ENCODE results near the gene KCP. TPM values are rescaled to one million over a fixed set of nuclear protein-coding genes. Genes with fewer than 3 reads are reported as not detected.

KCP gene
- total and polyA plus RNA-seq, 2 donors (not counting 1 experiment from before 2014, with no cell fraction given) = 2.3 to 3.8 TPM

DNA sequence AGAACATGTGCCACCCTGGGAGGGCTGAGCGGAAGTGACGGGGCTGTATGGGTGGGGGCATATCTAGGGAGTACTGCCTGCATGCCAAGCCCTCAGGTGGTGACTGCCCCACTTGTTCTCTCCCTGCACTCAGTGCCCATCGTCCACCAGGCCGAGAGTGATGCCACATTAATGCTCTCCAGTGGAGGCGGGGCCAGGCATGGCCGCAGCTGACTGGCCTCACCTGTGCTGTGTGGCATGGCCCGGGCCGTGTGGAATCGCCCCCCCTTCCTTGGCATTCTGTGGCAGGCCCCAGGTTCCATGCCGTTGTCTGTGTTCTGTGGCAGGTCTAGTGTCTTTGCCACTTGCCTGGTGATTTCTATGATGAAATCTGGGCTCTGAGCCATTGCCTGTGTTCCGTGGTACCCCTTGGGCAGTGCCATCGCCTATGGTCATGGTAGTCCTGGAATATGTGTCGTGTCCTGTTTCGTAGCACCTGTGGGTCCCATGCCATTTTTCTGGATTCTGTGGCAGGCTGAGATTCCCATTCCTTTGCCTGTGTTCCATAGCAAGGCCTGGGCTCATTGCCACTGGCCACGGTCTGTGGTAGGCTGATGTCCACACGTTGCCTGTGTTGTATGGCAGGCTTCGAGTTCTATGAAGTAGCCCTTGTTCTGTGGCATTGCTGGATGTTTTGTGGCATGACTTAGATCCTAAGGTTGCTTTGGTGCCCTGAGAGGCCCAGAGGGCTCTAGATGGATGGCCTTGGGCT, 71.4 kb downstream of the KCP start:
- TF ChIP-seq, protein P1, sequence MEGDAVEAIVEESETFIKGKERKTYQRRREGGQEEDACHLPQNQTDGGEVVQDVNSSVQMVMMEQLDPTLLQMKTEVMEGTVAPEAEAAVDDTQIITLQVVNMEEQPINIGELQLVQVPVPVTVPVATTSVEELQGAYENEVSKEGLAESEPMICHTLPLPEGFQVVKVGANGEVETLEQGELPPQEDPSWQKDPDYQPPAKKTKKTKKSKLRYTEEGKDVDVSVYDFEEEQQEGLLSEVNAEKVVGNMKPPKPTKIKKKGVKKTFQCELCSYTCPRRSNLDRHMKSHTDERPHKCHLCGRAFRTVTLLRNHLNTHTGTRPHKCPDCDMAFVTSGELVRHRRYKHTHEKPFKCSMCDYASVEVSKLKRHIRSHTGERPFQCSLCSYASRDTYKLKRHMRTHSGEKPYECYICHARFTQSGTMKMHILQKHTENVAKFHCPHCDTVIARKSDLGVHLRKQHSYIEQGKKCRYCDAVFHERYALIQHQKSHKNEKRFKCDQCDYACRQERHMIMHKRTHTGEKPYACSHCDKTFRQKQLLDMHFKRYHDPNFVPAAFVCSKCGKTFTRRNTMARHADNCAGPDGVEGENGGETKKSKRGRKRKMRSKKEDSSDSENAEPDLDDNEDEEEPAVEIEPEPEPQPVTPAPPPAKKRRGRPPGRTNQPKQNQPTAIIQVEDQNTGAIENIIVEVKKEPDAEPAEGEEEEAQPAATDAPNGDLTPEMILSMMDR (IDR thresholded peaks at IDR 0.05) = no peak
- no peak for TF ChIP-seq EZH2 (IDR thresholded peaks at IDR 0.05; ENCODE audit: borderline replicate concordance, insufficient read depth, low read depth, low read length, poor library complexity, severe bottlenecking)
- ATAC-seq (ENCODE audit: low read depth) (no peak), DNase-seq (no peak)
- peaks cover 4% of the 10 kb centered on the region for H3K4me1 Mint-ChIP-seq
- no peak overlapping the region for H3K4me3 ChIP-seq (ENCODE audit: control extremely low read depth in 1 of 5, extremely low read depth in 1 of 5, insufficient read depth in 1 of 5, low read depth in 2 of 5, low read length in 4 of 5)
- ChIA-PET POLR2A (no interaction called here), CTCF (no interaction called here)
- H3K4me2 ChIP-seq (replicated peaks; ENCODE audit: low read depth, low read length, poor library complexity, severe bottlenecking) = no peak overlapping the region
- no peak overlapping the region for H2AFZ ChIP-seq (ENCODE audit: insufficient read depth, low read depth, low read length, poor library complexity, severe bottlenecking)
- H3K27me3 ChIP-seq (replicated peaks in 1 of 4; ENCODE audit: control extremely low read depth in 1 of 4, control insufficient read depth in 3 of 4, insufficient read depth in 4 of 4, low read length in 3 of 4) = no peaks in the 10 kb centered on the region
- no peak overlapping the region for H3K27ac Mint-ChIP-seq
- H3K9me3 Mint-ChIP-seq (ENCODE audit: insufficient read depth) = no peaks in the 10 kb centered on the region
- no peak overlapping the region for H3K27ac ChIP-seq (ENCODE audit: low read length in 2 of 2)
- no peak overlapping the region for H3K4me3 Mint-ChIP-seq
- intact Hi-C loops (cut with micrococcal nuclease) = no loop called here
- no peaks in the 10 kb centered on the region for H4K20me1 ChIP-seq (ENCODE audit: control insufficient read depth, insufficient read depth, low read length, poor library complexity, severe bottlenecking)
- H3K9ac ChIP-seq (ENCODE audit: low read length) = no peak overlapping the region
- H3K36me3 ChIP-seq (replicated peaks in 1 of 2; ENCODE audit: control extremely low read depth in 1 of 2, control insufficient read depth in 1 of 2, extremely low read depth in 1 of 2, insufficient read depth in 2 of 2, low read length in 1 of 2) = no peaks in the 10 kb centered on the region
- peaks cover 5% of the 10 kb centered on the region for H3K27me3 Mint-ChIP-seq
- H3K79me2 ChIP-seq (ENCODE audit: control insufficient read depth, insufficient read depth, low read length) = no peaks in the 10 kb centered on the region
- H3K9me3 ChIP-seq (ENCODE audit: control extremely low read depth in 1 of 3, control insufficient read depth in 2 of 3, insufficient read depth in 1 of 3, low read length in 2 of 3) = no peaks in the 10 kb centered on the region
- H3K4me1 ChIP-seq (ENCODE audit: control insufficient read depth in 2 of 2, insufficient read depth in 2 of 2, low read length in 2 of 2) = peaks cover 0 to 11% of the 10 kb centered on the region in 2 donors
- 92% methylated on average over 13 of the region's 17 CpGs for WGBS (ENCODE audit: insufficient coverage)

DNA sequence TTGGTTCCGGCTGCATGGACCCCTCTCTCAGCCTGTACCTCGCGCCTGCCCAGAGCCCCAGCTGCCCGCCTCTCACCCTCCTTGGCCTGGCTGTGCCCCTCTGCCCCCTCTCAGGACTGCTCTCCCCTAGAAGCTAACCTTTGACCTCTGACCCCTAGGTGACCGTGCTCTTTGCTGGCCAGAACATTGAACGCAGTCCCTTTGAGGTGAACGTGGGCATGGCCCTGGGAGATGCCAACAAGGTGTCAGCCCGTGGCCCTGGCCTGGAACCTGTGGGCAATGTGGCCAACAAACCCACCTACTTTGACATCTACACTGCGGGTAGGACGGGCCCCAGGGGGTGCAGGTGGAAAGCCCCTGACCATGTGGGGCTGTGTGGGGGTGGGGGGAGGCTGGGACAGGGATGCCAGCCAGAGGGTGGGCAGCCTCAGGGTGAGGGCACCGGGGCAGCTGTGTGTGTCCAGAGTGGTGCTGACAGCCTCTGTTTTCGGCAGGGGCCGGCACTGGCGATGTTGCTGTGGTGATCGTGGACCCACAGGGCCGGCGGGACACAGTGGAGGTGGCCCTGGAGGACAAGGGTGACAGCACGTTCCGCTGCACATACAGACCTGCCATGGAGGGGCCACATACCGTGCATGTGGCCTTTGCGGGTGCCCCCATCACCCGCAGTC, 72.3 kb downstream of the KCP start:
- TF ChIP-seq EZH2 (IDR thresholded peaks at IDR 0.05; ENCODE audit: borderline replicate concordance, insufficient read depth, low read depth, low read length, poor library complexity, severe bottlenecking) = no peak
- TF ChIP-seq, protein P1 (IDR thresholded peaks at IDR 0.05) = no peak
- Mint-ChIP-seq H3K9me3 (ENCODE audit: insufficient read depth) (no peaks in the 10 kb centered on the region), H3K4me1 (peaks cover 4% of the 10 kb centered on the region), H3K27ac (no peak overlapping the region), H3K27me3 (peaks cover 5% of the 10 kb centered on the region), H3K4me3 (no peak overlapping the region)
- Histone ChIP-seq H3K4me1 (ENCODE audit: control insufficient read depth in 2 of 2, insufficient read depth in 2 of 2, low read length in 2 of 2) (peaks cover 0 to 11% of the 10 kb centered on the region in 2 donors), H3K27ac (ENCODE audit: low read length in 2 of 2) (no peak overlapping the region), H3K9ac (ENCODE audit: low read length) (no peak overlapping the region), H3K79me2 (ENCODE audit: control insufficient read depth, insufficient read depth, low read length) (no peaks in the 10 kb centered on the region), H3K4me3 (ENCODE audit: control extremely low read depth in 1 of 5, extremely low read depth in 1 of 5, insufficient read depth in 1 of 5, low read depth in 2 of 5, low read length in 4 of 5) (no peak overlapping the region), H2AFZ (ENCODE audit: insufficient read depth, low read depth, low read length, poor library complexity, severe bottlenecking) (no peak overlapping the region), H3K4me2 (replicated peaks; ENCODE audit: low read depth, low read length, poor library complexity, severe bottlenecking) (no peak overlapping the region), H4K20me1 (ENCODE audit: control insufficient read depth, insufficient read depth, low read length, poor library complexity, severe bottlenecking) (no peaks in the 10 kb centered on the region), H3K36me3 (replicated peaks in 1 of 2; ENCODE audit: control extremely low read depth in 1 of 2, control insufficient read depth in 1 of 2, extremely low read depth in 1 of 2, insufficient read depth in 2 of 2, low read length in 1 of 2) (no peaks in the 10 kb centered on the region), H3K9me3 (ENCODE audit: control extremely low read depth in 1 of 3, control insufficient read depth in 2 of 3, insufficient read depth in 1 of 3, low read length in 2 of 3) (no peaks in the 10 kb centered on the region), H3K27me3 (replicated peaks in 1 of 4; ENCODE audit: control extremely low read depth in 1 of 4, control insufficient read depth in 3 of 4, insufficient read depth in 4 of 4, low read length in 3 of 4) (no peaks in the 10 kb centered on the region)
- DNase-seq (no peak), ATAC-seq (ENCODE audit: low read depth) (no peak)
- POLR2A ChIA-PET = no interaction called here
- intact Hi-C loops (cut with micrococcal nuclease) = no loop called here
- CTCF ChIA-PET = no interaction called here
- WGBS (ENCODE audit: insufficient coverage) = 90% methylated on average over 20 of the region's 22 CpGs
